ENCODE data around the gene PROZ.

- TF ChIP-seq ZNF639 (tag by site-specific recombination; IDR thresholded peaks at IDR 0.05): no peak
- TF ChIP-seq CTCF (tag by site-specific recombination; IDR thresholded peaks at IDR 0.05): no peak
- no peak for TF ChIP-seq ZSCAN23 (tag by site-specific recombination; IDR thresholded peaks at IDR 0.05)
- TF ChIP-seq KLF17 (tag by site-specific recombination; IDR thresholded peaks at IDR 0.05): no peak
- no peak for TF ChIP-seq ZNF239 (tag by site-specific recombination; IDR thresholded peaks at IDR 0.05)
- no peak for TF ChIP-seq PRDM10 (tag by site-specific recombination; IDR thresholded peaks at IDR 0.05)
- TF ChIP-seq REST (tag by site-specific recombination; IDR thresholded peaks at IDR 0.05): no peak
Measured at GRCh38 chr13:113143466-113144254, 14.8 kb upstream of the PROZ start.
